ENCODE data around the gene NFATC1.

- TF ChIP-seq SUZ12 (IDR thresholded peaks at IDR 0.05; ENCODE audit: extremely low read depth, insufficient read depth, insufficient read length) (no peak), YY1 (IDR thresholded peaks at IDR 0.05; ENCODE audit: insufficient read depth, insufficient read length) (no peak)
Measured at GRCh38 chr18:79563949-79564348, 168.2 kb downstream of the NFATC1 start.

All from NT2/D1 (cell line).